ENCODE data around the gene GNG8.

DNA sequence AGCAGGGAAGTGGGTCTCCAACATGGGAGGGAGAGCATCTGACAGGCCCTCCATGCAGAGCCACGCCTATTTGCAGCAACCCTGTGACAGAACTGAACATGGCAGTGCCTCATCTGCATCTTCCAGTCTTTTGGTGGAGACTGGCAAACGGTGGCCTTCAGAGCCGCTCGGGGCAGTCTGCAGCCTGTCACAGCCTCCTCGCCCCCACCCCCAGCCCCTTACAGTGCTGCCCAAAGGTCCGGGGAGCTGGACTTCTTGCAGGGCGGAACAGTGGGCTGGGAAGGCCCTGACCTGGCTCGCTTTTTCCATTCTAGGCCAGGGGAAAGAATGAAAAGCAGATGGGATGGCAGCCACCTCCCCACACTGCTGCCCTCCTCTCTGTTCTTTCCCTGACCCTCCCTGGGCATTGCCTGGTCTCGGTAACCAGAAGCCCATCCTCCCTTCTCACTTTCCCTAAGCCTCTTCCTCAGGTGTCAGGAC, 32.2 kb downstream of the GNG8 start:
- TF ChIP-seq, protein P1, sequence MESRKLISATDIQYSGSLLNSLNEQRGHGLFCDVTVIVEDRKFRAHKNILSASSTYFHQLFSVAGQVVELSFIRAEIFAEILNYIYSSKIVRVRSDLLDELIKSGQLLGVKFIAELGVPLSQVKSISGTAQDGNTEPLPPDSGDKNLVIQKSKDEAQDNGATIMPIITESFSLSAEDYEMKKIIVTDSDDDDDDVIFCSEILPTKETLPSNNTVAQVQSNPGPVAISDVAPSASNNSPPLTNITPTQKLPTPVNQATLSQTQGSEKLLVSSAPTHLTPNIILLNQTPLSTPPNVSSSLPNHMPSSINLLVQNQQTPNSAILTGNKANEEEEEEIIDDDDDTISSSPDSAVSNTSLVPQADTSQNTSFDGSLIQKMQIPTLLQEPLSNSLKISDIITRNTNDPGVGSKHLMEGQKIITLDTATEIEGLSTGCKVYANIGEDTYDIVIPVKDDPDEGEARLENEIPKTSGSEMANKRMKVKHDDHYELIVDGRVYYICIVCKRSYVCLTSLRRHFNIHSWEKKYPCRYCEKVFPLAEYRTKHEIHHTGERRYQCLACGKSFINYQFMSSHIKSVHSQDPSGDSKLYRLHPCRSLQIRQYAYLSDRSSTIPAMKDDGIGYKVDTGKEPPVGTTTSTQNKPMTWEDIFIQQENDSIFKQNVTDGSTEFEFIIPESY (CRISPR knock-in tag; IDR thresholded peaks at IDR 0.05), result no peak
- TF ChIP-seq, protein P2, sequence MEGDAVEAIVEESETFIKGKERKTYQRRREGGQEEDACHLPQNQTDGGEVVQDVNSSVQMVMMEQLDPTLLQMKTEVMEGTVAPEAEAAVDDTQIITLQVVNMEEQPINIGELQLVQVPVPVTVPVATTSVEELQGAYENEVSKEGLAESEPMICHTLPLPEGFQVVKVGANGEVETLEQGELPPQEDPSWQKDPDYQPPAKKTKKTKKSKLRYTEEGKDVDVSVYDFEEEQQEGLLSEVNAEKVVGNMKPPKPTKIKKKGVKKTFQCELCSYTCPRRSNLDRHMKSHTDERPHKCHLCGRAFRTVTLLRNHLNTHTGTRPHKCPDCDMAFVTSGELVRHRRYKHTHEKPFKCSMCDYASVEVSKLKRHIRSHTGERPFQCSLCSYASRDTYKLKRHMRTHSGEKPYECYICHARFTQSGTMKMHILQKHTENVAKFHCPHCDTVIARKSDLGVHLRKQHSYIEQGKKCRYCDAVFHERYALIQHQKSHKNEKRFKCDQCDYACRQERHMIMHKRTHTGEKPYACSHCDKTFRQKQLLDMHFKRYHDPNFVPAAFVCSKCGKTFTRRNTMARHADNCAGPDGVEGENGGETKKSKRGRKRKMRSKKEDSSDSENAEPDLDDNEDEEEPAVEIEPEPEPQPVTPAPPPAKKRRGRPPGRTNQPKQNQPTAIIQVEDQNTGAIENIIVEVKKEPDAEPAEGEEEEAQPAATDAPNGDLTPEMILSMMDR (CRISPR knock-in tag; IDR thresholded peaks at IDR 0.05), result no peak
- TF ChIP-seq, protein P3, sequence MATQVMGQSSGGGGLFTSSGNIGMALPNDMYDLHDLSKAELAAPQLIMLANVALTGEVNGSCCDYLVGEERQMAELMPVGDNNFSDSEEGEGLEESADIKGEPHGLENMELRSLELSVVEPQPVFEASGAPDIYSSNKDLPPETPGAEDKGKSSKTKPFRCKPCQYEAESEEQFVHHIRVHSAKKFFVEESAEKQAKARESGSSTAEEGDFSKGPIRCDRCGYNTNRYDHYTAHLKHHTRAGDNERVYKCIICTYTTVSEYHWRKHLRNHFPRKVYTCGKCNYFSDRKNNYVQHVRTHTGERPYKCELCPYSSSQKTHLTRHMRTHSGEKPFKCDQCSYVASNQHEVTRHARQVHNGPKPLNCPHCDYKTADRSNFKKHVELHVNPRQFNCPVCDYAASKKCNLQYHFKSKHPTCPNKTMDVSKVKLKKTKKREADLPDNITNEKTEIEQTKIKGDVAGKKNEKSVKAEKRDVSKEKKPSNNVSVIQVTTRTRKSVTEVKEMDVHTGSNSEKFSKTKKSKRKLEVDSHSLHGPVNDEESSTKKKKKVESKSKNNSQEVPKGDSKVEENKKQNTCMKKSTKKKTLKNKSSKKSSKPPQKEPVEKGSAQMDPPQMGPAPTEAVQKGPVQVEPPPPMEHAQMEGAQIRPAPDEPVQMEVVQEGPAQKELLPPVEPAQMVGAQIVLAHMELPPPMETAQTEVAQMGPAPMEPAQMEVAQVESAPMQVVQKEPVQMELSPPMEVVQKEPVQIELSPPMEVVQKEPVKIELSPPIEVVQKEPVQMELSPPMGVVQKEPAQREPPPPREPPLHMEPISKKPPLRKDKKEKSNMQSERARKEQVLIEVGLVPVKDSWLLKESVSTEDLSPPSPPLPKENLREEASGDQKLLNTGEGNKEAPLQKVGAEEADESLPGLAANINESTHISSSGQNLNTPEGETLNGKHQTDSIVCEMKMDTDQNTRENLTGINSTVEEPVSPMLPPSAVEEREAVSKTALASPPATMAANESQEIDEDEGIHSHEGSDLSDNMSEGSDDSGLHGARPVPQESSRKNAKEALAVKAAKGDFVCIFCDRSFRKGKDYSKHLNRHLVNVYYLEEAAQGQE (IDR thresholded peaks at IDR 0.05; ENCODE audit: borderline replicate concordance in 1 of 2, low read depth in 1 of 2, low read length in 2 of 2), result no peak
- no peak for TF ChIP-seq TAF1 (CRISPR knock-in tag; IDR thresholded peaks at IDR 0.05)
- TF ChIP-seq ZBTB21 (CRISPR knock-in tag; IDR thresholded peaks at IDR 0.05), result no peak
- TF ChIP-seq, protein P4, sequence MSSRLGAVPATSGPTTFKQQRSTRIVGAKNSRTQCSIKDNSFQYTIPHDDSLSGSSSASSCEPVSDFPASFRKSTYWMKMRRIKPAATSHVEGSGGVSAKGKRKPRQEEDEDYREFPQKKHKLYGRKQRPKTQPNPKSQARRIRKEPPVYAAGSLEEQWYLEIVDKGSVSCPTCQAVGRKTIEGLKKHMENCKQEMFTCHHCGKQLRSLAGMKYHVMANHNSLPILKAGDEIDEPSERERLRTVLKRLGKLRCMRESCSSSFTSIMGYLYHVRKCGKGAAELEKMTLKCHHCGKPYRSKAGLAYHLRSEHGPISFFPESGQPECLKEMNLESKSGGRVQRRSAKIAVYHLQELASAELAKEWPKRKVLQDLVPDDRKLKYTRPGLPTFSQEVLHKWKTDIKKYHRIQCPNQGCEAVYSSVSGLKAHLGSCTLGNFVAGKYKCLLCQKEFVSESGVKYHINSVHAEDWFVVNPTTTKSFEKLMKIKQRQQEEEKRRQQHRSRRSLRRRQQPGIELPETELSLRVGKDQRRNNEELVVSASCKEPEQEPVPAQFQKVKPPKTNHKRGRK (CRISPR knock-in tag; IDR thresholded peaks at IDR 0.05), result no peak
- TF ChIP-seq ZNF274 (CRISPR knock-in tag; IDR thresholded peaks at IDR 0.05), result no peak
- no peak for TF ChIP-seq ZBTB20 (CRISPR knock-in tag; IDR thresholded peaks at IDR 0.05; ENCODE audit: borderline replicate concordance, low read depth)
- TF ChIP-seq CAMTA2 (CRISPR knock-in tag; IDR thresholded peaks at IDR 0.05; ENCODE audit: borderline replicate concordance), result no peak
- no peak for TF ChIP-seq POLR2AphosphoS5 (IDR thresholded peaks at IDR 0.05; ENCODE audit: low read depth, low read length)
- TF ChIP-seq, protein P5, sequence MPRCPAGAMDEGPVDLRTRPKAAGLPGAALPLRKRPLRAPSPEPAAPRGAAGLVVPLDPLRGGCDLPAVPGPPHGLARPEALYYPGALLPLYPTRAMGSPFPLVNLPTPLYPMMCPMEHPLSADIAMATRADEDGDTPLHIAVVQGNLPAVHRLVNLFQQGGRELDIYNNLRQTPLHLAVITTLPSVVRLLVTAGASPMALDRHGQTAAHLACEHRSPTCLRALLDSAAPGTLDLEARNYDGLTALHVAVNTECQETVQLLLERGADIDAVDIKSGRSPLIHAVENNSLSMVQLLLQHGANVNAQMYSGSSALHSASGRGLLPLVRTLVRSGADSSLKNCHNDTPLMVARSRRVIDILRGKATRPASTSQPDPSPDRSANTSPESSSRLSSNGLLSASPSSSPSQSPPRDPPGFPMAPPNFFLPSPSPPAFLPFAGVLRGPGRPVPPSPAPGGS (CRISPR knock-in tag; IDR thresholded peaks at IDR 0.05), result no peak
